ENCODE measurements around the gene DYNC2H1. TPM values are rescaled to one million over a fixed set of nuclear protein-coding genes. Genes with fewer than 3 reads are reported as not detected.

DYNC2H1 gene
- total RNA-seq, 1 experiment from 2014 or later: 12.4 TPM

GRCh38 chr11:103234974-103235373, 125.7 kb downstream of the DYNC2H1 start:
- intact Hi-C loops (cut with micrococcal nuclease; ENCODE audit: unreplicated experiment): no loop called here
- no peaks in the 10 kb centered on the region for H3K36me3 ChIP-seq (ENCODE audit: control insufficient read depth, insufficient read depth, low read length)
- H3K4me3 ChIP-seq (ENCODE audit: low read depth in 2 of 2, low read length in 2 of 2): no peak overlapping the region
- H3K27ac ChIP-seq (ENCODE audit: low read length): no peak overlapping the region
- TF ChIP-seq POLR2AphosphoS5 (IDR thresholded peaks at IDR 0.05; ENCODE audit: low read depth, low read length) (no peak), SIN3A (IDR thresholded peaks at IDR 0.05; ENCODE audit: borderline replicate concordance, insufficient read depth, low read depth, low read length) (no peak), CTCF (IDR thresholded peaks at IDR 0.05) (no peak), TCF7L2 (IDR thresholded peaks at IDR 0.05; ENCODE audit: low read depth, low read length) (no peak), REST (IDR thresholded peaks at IDR 0.05; ENCODE audit: insufficient read depth in 1 of 2, low read depth in 2 of 2, low read length in 1 of 2) (no peak)
- ChIA-PET CTCF (no interaction called here), POLR2A (no interaction called here)
- no peaks in the 10 kb centered on the region for H3K9me3 ChIP-seq (ENCODE audit: control insufficient read depth, insufficient read depth, low read depth, low read length)
- DNase-seq (ENCODE audit: low read depth, low spot score): no peak
- no peaks in the 10 kb centered on the region for H3K4me1 ChIP-seq (ENCODE audit: control insufficient read depth, insufficient read depth, low read length)
- BruUV-seq (replicated peaks): no TSS peak
- in situ Hi-C loops (cut with HindIII; ENCODE audit: low pct_unique_long_range_greater_than_20kb, low sequenced_read_pairs): no loop called here
- ATAC-seq: no peak
- no peaks in the 10 kb centered on the region for H3K27me3 ChIP-seq (ENCODE audit: control insufficient read depth, insufficient read depth, low read length)

GRCh38 chr11:103241574-103241973, 132.3 kb downstream of the DYNC2H1 start:
- in situ Hi-C loops (cut with HindIII; ENCODE audit: low pct_unique_long_range_greater_than_20kb, low sequenced_read_pairs) (no loop called here), intact Hi-C loops (cut with micrococcal nuclease; ENCODE audit: unreplicated experiment) (no loop called here)

More at GRCh38 chr11:103241574-103241973, 132.3 kb downstream of the DYNC2H1 start:
- no peaks in the 10 kb centered on the region for H3K36me3 ChIP-seq (ENCODE audit: control insufficient read depth, insufficient read depth, low read length)
- no peaks in the 10 kb centered on the region for H3K4me1 ChIP-seq (ENCODE audit: control insufficient read depth, insufficient read depth, low read length)
- no peaks in the 10 kb centered on the region for H3K27me3 ChIP-seq (ENCODE audit: control insufficient read depth, insufficient read depth, low read length)
- ChIA-PET POLR2A (no interaction called here), CTCF (no interaction called here)
- no peaks in the 10 kb centered on the region for H3K9me3 ChIP-seq (ENCODE audit: control insufficient read depth, insufficient read depth, low read depth, low read length)
- no peak overlapping the region for H3K4me3 ChIP-seq (ENCODE audit: low read depth in 2 of 2, low read length in 2 of 2)
- TF ChIP-seq CTCF (IDR thresholded peaks at IDR 0.05): no peak
- no peak for TF ChIP-seq TCF7L2 (IDR thresholded peaks at IDR 0.05; ENCODE audit: low read depth, low read length)
- TF ChIP-seq POLR2AphosphoS5 (IDR thresholded peaks at IDR 0.05; ENCODE audit: low read depth, low read length): no peak
- TF ChIP-seq REST (IDR thresholded peaks at IDR 0.05; ENCODE audit: insufficient read depth in 1 of 2, low read depth in 2 of 2, low read length in 1 of 2): no peak
- no peak for TF ChIP-seq SIN3A (IDR thresholded peaks at IDR 0.05; ENCODE audit: borderline replicate concordance, insufficient read depth, low read depth, low read length)
- DNase-seq (ENCODE audit: low read depth, low spot score): no peak
- BruUV-seq (replicated peaks): no TSS peak
- no peak overlapping the region for H3K27ac ChIP-seq (ENCODE audit: low read length)
- no peak for ATAC-seq

Measured in Panc1 (cell line).